Liver (tissue), 3 donors: ENCODE results near the gene GALNTL6.

Experiments
- ATF3 ChIP-seq: IDR thresholded peaks from 2 replicates; pipeline ENCODE4 v1.6.1; 2016; ENCODE audit warnings: antibody characterized with exemption
- EGR1 ChIP-seq, 2 donors: IDR thresholded peaks; 2 replicates each; pipeline ENCODE4 v1.6.1; 2016 to 2018; ENCODE audit warnings: antibody characterized with exemption in 2 of 2, low read depth in 2 of 2
- MAX ChIP-seq: IDR thresholded peaks from 2 replicates; pipeline ENCODE4 v1.6.1; 2016; ENCODE audit warnings: antibody characterized with exemption
- NR2F2 ChIP-seq: IDR thresholded peaks from 2 replicates; pipeline ENCODE4 v1.6.1; 2016; ENCODE audit warnings: antibody characterized with exemption
- RAD21 ChIP-seq, 2 donors: IDR thresholded peaks; 2 replicates each; pipeline ENCODE4 v1.6.1; 2016; ENCODE audit warnings: antibody characterized with exemption in 2 of 2, mild to moderate bottlenecking in 2 of 2
- SP1 ChIP-seq: IDR thresholded peaks from 2 replicates; pipeline ENCODE4 v1.6.1; 2018; ENCODE audit warnings: antibody characterized with exemption, mild to moderate bottlenecking
- TAF1 ChIP-seq: conservative IDR thresholded peaks from 2 replicates; pipeline ENCODE4 v1.6.1; 2016; ENCODE audit warnings: antibody characterized with exemption, mild to moderate bottlenecking
- YY1 ChIP-seq: IDR thresholded peaks from 2 replicates; pipeline ENCODE4 v1.6.1; 2016; ENCODE audit warnings: antibody characterized with exemption, mild to moderate bottlenecking
- TF ChIP-seq, protein P1 (sequence below): fragments of 150-350 bp; IDR thresholded peaks from 2 replicates; pipeline ENCODE4 v1.5.1; 2017; ENCODE audit warnings: improper control_type of control experiment, low read depth, low read length; ENCODE audit not compliant: missing input control
- donor health status: healthy.
- donor health status: healthy.

GRCh38 chr4:172762895-172763294 lies 949.7 kb downstream of the GALNTL6 start:
- TF ChIP-seq, protein P1, sequence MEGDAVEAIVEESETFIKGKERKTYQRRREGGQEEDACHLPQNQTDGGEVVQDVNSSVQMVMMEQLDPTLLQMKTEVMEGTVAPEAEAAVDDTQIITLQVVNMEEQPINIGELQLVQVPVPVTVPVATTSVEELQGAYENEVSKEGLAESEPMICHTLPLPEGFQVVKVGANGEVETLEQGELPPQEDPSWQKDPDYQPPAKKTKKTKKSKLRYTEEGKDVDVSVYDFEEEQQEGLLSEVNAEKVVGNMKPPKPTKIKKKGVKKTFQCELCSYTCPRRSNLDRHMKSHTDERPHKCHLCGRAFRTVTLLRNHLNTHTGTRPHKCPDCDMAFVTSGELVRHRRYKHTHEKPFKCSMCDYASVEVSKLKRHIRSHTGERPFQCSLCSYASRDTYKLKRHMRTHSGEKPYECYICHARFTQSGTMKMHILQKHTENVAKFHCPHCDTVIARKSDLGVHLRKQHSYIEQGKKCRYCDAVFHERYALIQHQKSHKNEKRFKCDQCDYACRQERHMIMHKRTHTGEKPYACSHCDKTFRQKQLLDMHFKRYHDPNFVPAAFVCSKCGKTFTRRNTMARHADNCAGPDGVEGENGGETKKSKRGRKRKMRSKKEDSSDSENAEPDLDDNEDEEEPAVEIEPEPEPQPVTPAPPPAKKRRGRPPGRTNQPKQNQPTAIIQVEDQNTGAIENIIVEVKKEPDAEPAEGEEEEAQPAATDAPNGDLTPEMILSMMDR, result no peak
- TF ChIP-seq YY1 (no peak), NR2F2 (no peak), ATF3 (no peak), RAD21 (IDR thresholded peaks at IDR 0.05) (no peak), MAX (no peak), TAF1 (no peak), EGR1 (IDR thresholded peaks at IDR 0.05; ENCODE audit: low read depth in 2 of 2) (no peak), SP1 (no peak)
